WTC11 (cell line): Measurements from ENCODE around the gene MAML3. TPM values are rescaled to one million over a fixed set of nuclear protein-coding genes. Genes with fewer than 3 reads are reported as not detected.

Source experiments
- ATAC-seq: fragments of 200-7000 bp; cut with Tn5 transposase; 2 replicates; pipeline ENCODE4 v1.10.0; 2021; ENCODE audit warnings: mild to moderate bottlenecking, moderate library complexity
- CTCF ChIA-PET: fragments of 300-600 bp; sonication (Branson Sonifier 250); formaldehyde crosslinking; loops from one replicate; lab custom pipeline; 2021; ENCODE audit warnings: antibody characterized with exemption; lab: Charles Lee
- POLR2A ChIA-PET: fragments of 350-600 bp; sonication (Branson Sonifier 250); formaldehyde crosslinking; loops from one replicate; lab custom pipeline; 2021; ENCODE audit warnings: antibody characterized with exemption; lab: Charles Lee
- DNase-seq: peaks from one replicate; pipeline ENCODE4 v3.0.0; 2021; ENCODE audit warnings: low spot score
- H3K27ac Mint-ChIP-seq: 2 replicates; pipeline ENCODE4 v1.8.0; 2021; ENCODE audit warnings: mixed read lengths
- H3K27me3 Mint-ChIP-seq: 2 replicates; pipeline ENCODE4 v1.8.0; 2021; ENCODE audit warnings: low read depth, mild to moderate bottlenecking, moderate library complexity, mixed read lengths
- H3K36me3 Mint-ChIP-seq: 2 replicates; pipeline ENCODE4 v1.8.0; 2021; ENCODE audit warnings: mixed read lengths
- H3K4me1 Mint-ChIP-seq: 2 replicates; pipeline ENCODE4 v1.8.0; 2022; ENCODE audit warnings: mixed read lengths
- H3K4me3 Mint-ChIP-seq: 2 replicates; pipeline ENCODE4 v1.8.0; 2021; ENCODE audit warnings: mild to moderate bottlenecking, moderate library complexity, mixed read lengths
- H3K9me3 Mint-ChIP-seq: 2 replicates; pipeline ENCODE4 v1.8.0; 2021; ENCODE audit warnings: mixed read lengths
- ATF2 ChIP-seq: sonication (generic); formaldehyde crosslinking; IDR thresholded peaks from 2 replicates; pipeline ENCODE4 v1.8.1; 2022; ENCODE audit warnings: low read depth, missing genetic modification reagents, borderline replicate concordance
- ATF6 ChIP-seq: sonication (generic); formaldehyde crosslinking; IDR thresholded peaks from 2 replicates; pipeline ENCODE4 v1.8.1; 2023; ENCODE audit warnings: mild to moderate bottlenecking, missing genetic modification reagents
- CBFB ChIP-seq: sonication (generic); formaldehyde crosslinking; IDR thresholded peaks from 2 replicates; pipeline ENCODE4 v1.8.1; 2022; ENCODE audit warnings: mild to moderate bottlenecking, low read depth, missing genetic modification reagents
- EMX1 ChIP-seq: fragments of 250-450 bp; sonication (Bioruptor Pico); IDR thresholded peaks from 2 replicates; pipeline ENCODE4 v1.8.0; 2021; ENCODE audit warnings: mild to moderate bottlenecking
- IRF2 ChIP-seq: sonication (generic); formaldehyde crosslinking; IDR thresholded peaks from 2 replicates; pipeline ENCODE4 v1.8.0; 2022; ENCODE audit warnings: low read depth, missing genetic modification reagents, borderline replicate concordance
- NFATC4 ChIP-seq: fragments of 250-450 bp; sonication (Bioruptor Pico); IDR thresholded peaks from 2 replicates; pipeline ENCODE4 v1.9.0; 2021; ENCODE audit warnings: mild to moderate bottlenecking
- NFYB ChIP-seq: sonication (generic); formaldehyde crosslinking; conservative IDR thresholded peaks from 2 replicates; pipeline ENCODE4 v1.8.0; 2022; ENCODE audit warnings: low read depth, missing genetic modification reagents
- NR2C2 ChIP-seq: sonication (generic); formaldehyde crosslinking; IDR thresholded peaks from 2 replicates; pipeline ENCODE4 v1.8.0; 2022; ENCODE audit warnings: mild to moderate bottlenecking, missing genetic modification reagents
- OVOL2 ChIP-seq: fragments of 250-450 bp; sonication (Bioruptor Pico); IDR thresholded peaks from 2 replicates; pipeline ENCODE4 v1.9.0; 2021; ENCODE audit warnings: mild to moderate bottlenecking, borderline replicate concordance
- PRDM15 ChIP-seq: sonication (generic); formaldehyde crosslinking; IDR thresholded peaks from 2 replicates; pipeline ENCODE4 v1.8.0; 2022; ENCODE audit warnings: missing genetic modification reagents
- RELA ChIP-seq: sonication (generic); formaldehyde crosslinking; IDR thresholded peaks from 2 replicates; pipeline ENCODE4 v1.8.1; 2022; ENCODE audit warnings: missing genetic modification reagents, mild to moderate bottlenecking, borderline replicate concordance
- SMAD3 ChIP-seq: sonication (generic); formaldehyde crosslinking; IDR thresholded peaks from 2 replicates; pipeline ENCODE4 v1.8.0; 2022; ENCODE audit warnings: missing genetic modification reagents, mild to moderate bottlenecking, borderline replicate concordance
- TEAD1 ChIP-seq: sonication (generic); formaldehyde crosslinking; IDR thresholded peaks from 2 replicates; pipeline ENCODE4 v1.8.0; 2022; ENCODE audit warnings: mild to moderate bottlenecking, missing genetic modification reagents
- TEAD4 ChIP-seq: sonication (generic); formaldehyde crosslinking; IDR thresholded peaks from 2 replicates; pipeline ENCODE4 v1.8.0; 2022; ENCODE audit warnings: mild to moderate bottlenecking, missing genetic modification reagents
- ZNF138 ChIP-seq: sonication (generic); formaldehyde crosslinking; conservative IDR thresholded peaks from 2 replicates; pipeline ENCODE4 v1.8.1; 2022; ENCODE audit warnings: mild to moderate bottlenecking, moderate library complexity, missing genetic modification reagents
- ZNF232 ChIP-seq: sonication (generic); formaldehyde crosslinking; IDR thresholded peaks from 2 replicates; pipeline ENCODE4 v1.8.0; 2022; ENCODE audit warnings: mild to moderate bottlenecking, missing genetic modification reagents
- ZNF281 ChIP-seq: sonication (generic); formaldehyde crosslinking; IDR thresholded peaks from 2 replicates; pipeline ENCODE4 v1.8.0; 2023; ENCODE audit warnings: mild to moderate bottlenecking, missing genetic modification reagents
- ZNF532 ChIP-seq: fragments of 250-450 bp; sonication (Bioruptor Pico); IDR thresholded peaks from 2 replicates; pipeline ENCODE4 v1.9.0; 2021; ENCODE audit warnings: mild to moderate bottlenecking, borderline replicate concordance
- total RNA-seq: library from RNA; stranded (reverse); gene quantifications from 3 replicates; pipeline ENCODE4 v1.2.3, GENCODE V29; 2021

MAML3 gene
- total RNA-seq, 1 experiment from 2014 or later = 7.4 TPM

GRCh38 chr4:140111256-140111655, 42.7 kb downstream of the MAML3 start:
- Mint-ChIP-seq H3K27me3 (no peaks in the 10 kb centered on the region), H3K4me1 (peaks cover 6% of the 10 kb centered on the region), H3K4me3 (no peak overlapping the region), H3K36me3 (no peaks in the 10 kb centered on the region), H3K27ac (no peak overlapping the region), H3K9me3 (no peaks in the 10 kb centered on the region)
- no peak for ATAC-seq
- DNase-seq = no peak
- ChIA-PET POLR2A (no interaction called here), CTCF (no interaction called here)
- no peak for TF ChIP-seq RELA (CRISPR knock-in tag)
- no peak for TF ChIP-seq EMX1 (CRISPR knock-in tag)
- no peak for TF ChIP-seq CBFB (CRISPR knock-in tag)
- TF ChIP-seq OVOL2 (CRISPR knock-in tag) = no peak
- TF ChIP-seq TEAD1 (CRISPR knock-in tag) = no peak
- TF ChIP-seq ATF6 (CRISPR knock-in tag) = no peak
- TF ChIP-seq TEAD4 = no peak
- no peak for TF ChIP-seq ATF2 (CRISPR knock-in tag)
- TF ChIP-seq SMAD3 = no peak
- no peak for TF ChIP-seq NR2C2 (CRISPR knock-in tag)
- no peak for TF ChIP-seq NFATC4 (CRISPR knock-in tag)
- no peak for TF ChIP-seq ZNF532 (CRISPR knock-in tag)

- no peaks in the 10 kb centered on the region for H3K27me3 Mint-ChIP-seq
- ATAC-seq (no peak), DNase-seq (no peak)
- ChIA-PET CTCF (no interaction called here), POLR2A (no interaction called here)
- no peak overlapping the region for H3K4me3 Mint-ChIP-seq
- H3K9me3 Mint-ChIP-seq = no peaks in the 10 kb centered on the region
- TF ChIP-seq IRF2 (CRISPR knock-in tag) = no peak
- no peak for TF ChIP-seq ZNF138 (CRISPR knock-in tag)
- no peak for TF ChIP-seq ZNF232 (CRISPR knock-in tag)
- TF ChIP-seq PRDM15 (CRISPR knock-in tag) = no peak
- no peak for TF ChIP-seq NFYB
- no peak for TF ChIP-seq ZNF281
- H3K36me3 Mint-ChIP-seq = no peaks in the 10 kb centered on the region
- H3K27ac Mint-ChIP-seq = no peak overlapping the region
- H3K4me1 Mint-ChIP-seq = peaks cover 6% of the 10 kb centered on the region
Measured at GRCh38 chr4:140110542-140111215, 43.3 kb downstream of the MAML3 start.
